ENCODE measurements around the gene PRMT2. TPM values are rescaled to one million over a fixed set of nuclear protein-coding genes. Genes with fewer than 3 reads are reported as not detected.

PRMT2 gene
- total and polyA plus RNA-seq, 2 experiments from 2014 or later = 79.7 to 108 TPM

GRCh38 chr21:46616656-46617055 is 18.8 kb upstream of the PRMT2 start:
- no peak for DNase-seq (ENCODE audit: low spot score)
- TF ChIP-seq EZH2 (IDR thresholded peaks at IDR 0.05; ENCODE audit: borderline replicate concordance) (no peak), EZH2phosphoT487 (IDR thresholded peaks at IDR 0.05; ENCODE audit: low read depth, severe bottlenecking, unreplicated experiment) (no peak), CTCF (IDR thresholded peaks at IDR 0.05; ENCODE audit: poor library complexity) (no peak)
- no peak overlapping the region for H2AFZ ChIP-seq
- H3K9me2 ChIP-seq (replicated peaks; ENCODE audit: insufficient read depth) = no peaks in the 10 kb centered on the region
- no peak overlapping the region for H3K4me2 ChIP-seq
- no peaks in the 10 kb centered on the region for H3K79me2 ChIP-seq
- no peaks in the 10 kb centered on the region for H3K4me1 ChIP-seq (ENCODE audit: insufficient read depth)
- H3K36me3 ChIP-seq (replicated peaks; ENCODE audit: insufficient read depth, low read depth) = no peaks in the 10 kb centered on the region
- H3K4me3 ChIP-seq = no peak overlapping the region
- H3K9me3 ChIP-seq (ENCODE audit: low read depth) = no peaks in the 10 kb centered on the region
- H4K20me1 ChIP-seq (ENCODE audit: insufficient read depth, poor library complexity, severe bottlenecking) = no peaks in the 10 kb centered on the region
- H3K27ac ChIP-seq = no peak overlapping the region
- no peaks in the 10 kb centered on the region for H3K27me3 ChIP-seq
- 97% methylated on average over 1 of the region's 1 CpG for WGBS (ENCODE audit: low lambda C conversion rate, missing lambda C conversion rate)

GRCh38 chr21:46617267-46618051 is 18.0 kb upstream of the PRMT2 start:
- Histone ChIP-seq H3K79me2 (no peaks in the 10 kb centered on the region), H3K9me3 (ENCODE audit: low read depth) (no peaks in the 10 kb centered on the region), H4K20me1 (ENCODE audit: insufficient read depth, poor library complexity, severe bottlenecking) (no peaks in the 10 kb centered on the region), H3K4me2 (no peak overlapping the region), H3K27ac (no peak overlapping the region), H2AFZ (no peak overlapping the region), H3K27me3 (no peaks in the 10 kb centered on the region), H3K4me3 (no peak overlapping the region), H3K9me2 (replicated peaks; ENCODE audit: insufficient read depth) (no peaks in the 10 kb centered on the region), H3K4me1 (ENCODE audit: insufficient read depth) (no peaks in the 10 kb centered on the region), H3K36me3 (replicated peaks; ENCODE audit: insufficient read depth, low read depth) (no peaks in the 10 kb centered on the region)
- 87% methylated on average over 6 of the region's 6 CpGs for WGBS (ENCODE audit: low lambda C conversion rate, missing lambda C conversion rate)
- DNase-seq (ENCODE audit: low spot score) = no peak
- TF ChIP-seq EZH2 (IDR thresholded peaks at IDR 0.05; ENCODE audit: borderline replicate concordance) = no peak
- TF ChIP-seq CTCF (IDR thresholded peaks at IDR 0.05; ENCODE audit: poor library complexity) = no peak
- TF ChIP-seq EZH2phosphoT487 (IDR thresholded peaks at IDR 0.05; ENCODE audit: low read depth, severe bottlenecking, unreplicated experiment) = no peak

GRCh38 chr21:46618738-46619379 is 16.6 kb upstream of the PRMT2 start:
- no peak overlapping the region for H3K27ac ChIP-seq
- no peaks in the 10 kb centered on the region for H4K20me1 ChIP-seq (ENCODE audit: insufficient read depth, poor library complexity, severe bottlenecking)
- H3K79me2 ChIP-seq = no peaks in the 10 kb centered on the region
- no peaks in the 10 kb centered on the region for H3K27me3 ChIP-seq
- WGBS (ENCODE audit: low lambda C conversion rate, missing lambda C conversion rate) = 95% methylated on average over 5 of the region's 5 CpGs
- no peaks in the 10 kb centered on the region for H3K4me1 ChIP-seq (ENCODE audit: insufficient read depth)
- H2AFZ ChIP-seq = no peak overlapping the region
- DNase-seq (ENCODE audit: low spot score) = no peak
- H3K9me2 ChIP-seq (replicated peaks; ENCODE audit: insufficient read depth) = no peaks in the 10 kb centered on the region
- H3K4me2 ChIP-seq = no peak overlapping the region
- no peaks in the 10 kb centered on the region for H3K36me3 ChIP-seq (replicated peaks; ENCODE audit: insufficient read depth, low read depth)
- no peaks in the 10 kb centered on the region for H3K9me3 ChIP-seq (ENCODE audit: low read depth)
- H3K4me3 ChIP-seq = no peak overlapping the region
- TF ChIP-seq CTCF (IDR thresholded peaks at IDR 0.05; ENCODE audit: poor library complexity) (no peak), EZH2 (IDR thresholded peaks at IDR 0.05; ENCODE audit: borderline replicate concordance) (no peak), EZH2phosphoT487 (IDR thresholded peaks at IDR 0.05; ENCODE audit: low read depth, severe bottlenecking, unreplicated experiment) (no peak)
